GM21390 (cell line): ENCODE measurements around the gene CADPS.

Experiments
- ATAC-seq: cut with Tn5 transposase; IDR thresholded peaks from one replicate; pipeline ENCODE4 v1.9.1; 2021; ENCODE audit not compliant: unreplicated experiment

The CADPS gene

GRCh38 chr3:62562596-62562995 is 312.6 kb downstream of the CADPS start:
- ATAC-seq: no peak

- ATAC-seq: no peak
These were observed 313.2 kb downstream of the CADPS start for GRCh38 chr3:62562017-62562416.

GRCh38 chr3:62559831-62560445 is 315.3 kb downstream of the CADPS start:
- ATAC-seq: no peak

- ATAC-seq: no peak
These were observed 316.6 kb downstream of the CADPS start for GRCh38 chr3:62558549-62559112.

GRCh38 chr3:62557983-62558382 is 317.2 kb downstream of the CADPS start:
- no peak for ATAC-seq

- no peak for ATAC-seq
These were observed 317.8 kb downstream of the CADPS start for GRCh38 chr3:62557450-62557849.

GRCh38 chr3:62556121-62556815 is 318.9 kb downstream of the CADPS start:
- ATAC-seq: no peak

- no peak for ATAC-seq
These were observed 320.9 kb downstream of the CADPS start for GRCh38 chr3:62554264-62554799.

GRCh38 chr3:62553811-62554210 is 321.4 kb downstream of the CADPS start:
- ATAC-seq: no peak

- no peak for ATAC-seq
These were observed 323.7 kb downstream of the CADPS start for GRCh38 chr3:62551556-62551955.

GRCh38 chr3:62550439-62550838 is 324.8 kb downstream of the CADPS start:
- no peak for ATAC-seq

- no peak for ATAC-seq
These were observed 326.5 kb downstream of the CADPS start for GRCh38 chr3:62548528-62549205.

- ATAC-seq: no peak
These were observed 328.9 kb downstream of the CADPS start for GRCh38 chr3:62546266-62546665.

- no peak for ATAC-seq
These were observed 333.0 kb downstream of the CADPS start for GRCh38 chr3:62542185-62542584.

GRCh38 chr3:62539762-62540161 is 335.5 kb downstream of the CADPS start:
- ATAC-seq: no peak

- no peak for ATAC-seq
These were observed 336.4 kb downstream of the CADPS start for GRCh38 chr3:62538691-62539356.

- ATAC-seq: no peak
These were observed 340.9 kb downstream of the CADPS start for GRCh38 chr3:62534326-62534725.

GRCh38 chr3:62532796-62533195 is 342.4 kb downstream of the CADPS start:
- ATAC-seq: no peak

- ATAC-seq: no peak
These were observed 343.2 kb downstream of the CADPS start for GRCh38 chr3:62531981-62532380.

- no peak for ATAC-seq
These were observed 343.7 kb downstream of the CADPS start for GRCh38 chr3:62531493-62531892.

- ATAC-seq: no peak
These were observed 346.0 kb downstream of the CADPS start for GRCh38 chr3:62529230-62529629.
